GM21390 (cell line): ENCODE results near the gene LCP1.

Experiments
- ATAC-seq: cut with Tn5 transposase; IDR thresholded peaks from one replicate; pipeline ENCODE4 v1.9.1; 2021; ENCODE audit not compliant: unreplicated experiment

LCP1 gene

DNA sequence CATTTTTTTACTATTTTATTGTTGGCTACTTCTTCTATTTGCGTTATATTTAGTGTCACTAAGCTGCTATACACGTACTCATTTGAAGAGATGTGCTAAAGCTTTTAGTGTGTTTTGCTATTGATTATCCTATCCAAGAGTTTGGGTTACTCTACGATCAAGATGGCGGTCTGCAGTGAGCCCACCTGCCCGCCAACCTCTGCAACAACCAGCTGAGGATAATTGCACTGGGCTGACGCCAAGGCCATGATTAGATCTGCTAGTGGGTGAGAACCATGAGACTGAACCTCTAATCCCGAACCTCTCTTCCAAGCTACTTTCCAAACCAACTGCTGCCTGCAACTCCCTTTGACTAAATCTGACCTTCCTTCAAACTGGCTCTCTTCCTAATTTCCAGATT, 78.9 kb downstream of the LCP1 start:
- no peak for ATAC-seq

DNA sequence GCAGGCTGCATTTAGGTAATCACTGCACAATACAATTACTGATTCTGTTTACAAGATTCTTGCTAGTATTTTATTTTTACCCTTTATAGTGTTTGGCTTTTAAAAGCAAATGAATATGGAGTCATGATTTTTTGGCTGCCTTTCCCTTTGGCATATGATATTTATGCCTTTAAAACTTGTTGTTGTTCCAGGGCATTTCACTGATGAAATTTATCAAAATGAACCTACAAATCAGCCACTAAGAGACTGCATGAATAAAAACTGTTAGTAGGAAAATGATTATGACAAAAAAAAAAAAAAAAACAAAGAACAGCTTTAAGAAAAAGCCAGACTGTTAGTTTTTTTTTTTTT, 79.7 kb downstream of the LCP1 start:
- no peak for ATAC-seq

DNA sequence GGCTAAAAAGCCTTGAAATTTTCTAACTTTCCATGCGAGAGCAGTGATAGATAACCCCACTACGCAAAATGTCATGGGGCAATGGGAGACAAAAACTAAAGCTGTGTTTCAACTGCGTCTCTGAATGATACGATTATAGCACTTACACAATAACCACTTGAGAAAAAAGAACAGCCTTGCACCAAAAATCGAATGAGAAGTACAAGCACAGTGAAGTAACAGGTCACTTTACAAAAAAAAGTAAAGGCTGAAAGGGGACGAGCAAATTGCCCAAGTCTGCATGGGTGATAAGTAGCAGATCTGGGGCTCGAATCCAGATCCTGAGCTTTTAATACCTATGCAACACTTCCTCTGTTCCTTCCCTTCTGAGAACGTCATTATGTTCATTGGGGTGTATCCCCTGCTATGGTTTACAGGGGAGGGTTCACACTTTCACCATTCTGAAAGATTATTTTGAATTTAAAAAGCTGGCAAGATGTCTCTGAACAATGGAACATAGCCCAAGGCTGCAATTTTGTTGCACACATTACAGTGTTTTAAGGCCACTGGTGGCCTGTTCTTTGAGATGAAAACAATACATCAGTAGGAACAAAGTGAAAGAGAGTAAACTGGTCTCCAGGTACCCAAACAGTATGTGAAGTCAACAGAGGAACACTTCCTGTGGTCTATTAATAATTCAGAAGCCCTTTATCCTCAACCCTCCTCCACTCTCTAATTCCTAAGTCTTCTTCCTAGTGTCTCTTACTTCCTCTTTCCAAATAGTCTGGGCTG, 80.3 kb downstream of the LCP1 start:
- no peak for ATAC-seq

DNA sequence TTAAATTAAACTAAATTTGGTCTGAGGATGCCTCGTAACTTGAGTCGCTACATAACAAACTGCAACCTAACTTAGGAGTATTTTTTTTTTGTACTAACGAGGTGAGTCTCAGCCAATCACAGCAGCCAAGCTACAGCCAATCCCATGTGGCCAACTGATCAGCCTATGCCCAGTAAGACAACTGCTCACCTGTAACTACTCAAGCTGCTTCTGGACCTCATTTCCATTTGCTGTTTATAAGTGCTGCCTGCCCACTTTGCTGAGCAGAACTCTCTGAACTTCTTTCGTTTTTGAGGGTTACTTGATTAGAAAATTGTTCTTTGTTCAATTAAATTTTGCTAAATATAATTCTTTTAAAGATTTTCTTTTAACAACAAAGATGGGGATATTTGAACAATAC, 81.0 kb downstream of the LCP1 start:
- no peak for ATAC-seq

DNA sequence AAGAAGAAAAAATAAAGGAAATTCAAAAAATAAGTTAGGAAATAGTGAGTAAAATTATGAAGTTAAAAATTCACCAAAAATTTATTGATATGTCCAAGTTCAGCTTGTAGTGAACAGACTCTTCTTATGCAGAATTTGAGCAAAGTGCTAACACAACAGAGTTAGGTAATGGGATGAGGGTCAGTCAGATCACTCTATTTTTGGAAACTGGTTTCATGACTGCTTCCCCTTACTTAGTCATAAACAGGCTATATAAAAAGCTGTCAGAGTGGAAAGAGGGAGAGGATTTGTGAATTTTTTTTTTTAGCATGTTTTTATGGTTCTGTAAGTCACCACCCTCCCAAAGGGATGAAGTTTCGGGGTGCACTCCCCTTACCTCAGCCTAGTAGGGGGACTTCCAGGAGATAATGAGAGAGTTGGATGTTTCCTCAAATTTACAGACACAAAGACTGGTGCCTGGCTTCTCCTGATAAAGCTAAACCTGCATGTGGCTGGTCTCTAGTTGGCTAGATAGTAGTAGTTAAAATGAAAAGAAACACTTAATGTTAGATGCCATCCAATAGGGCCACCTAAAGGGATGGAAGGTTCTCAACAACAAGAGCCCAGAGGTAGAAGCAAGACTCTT, 81.7 kb downstream of the LCP1 start:
- ATAC-seq, result no peak

DNA sequence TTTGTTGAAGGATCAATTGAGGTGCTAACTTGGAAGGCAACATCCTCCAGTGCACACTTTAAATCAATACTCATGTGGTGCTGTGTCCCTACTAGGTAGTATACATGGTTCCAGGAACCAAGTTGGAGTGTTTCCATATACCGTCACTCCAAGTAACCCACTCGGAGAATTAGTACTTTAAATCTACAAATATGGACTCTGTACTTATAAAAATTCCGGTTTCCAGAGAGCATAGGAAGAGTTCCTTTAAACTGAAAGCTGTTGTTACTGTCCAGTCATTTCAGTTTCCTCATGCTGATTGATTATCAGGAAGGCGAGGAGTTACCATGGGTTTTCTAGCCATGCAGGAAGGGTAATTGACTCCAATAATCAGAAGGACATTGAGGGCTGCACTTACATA, 84.3 kb downstream of the LCP1 start:
- ATAC-seq, result no peak

DNA sequence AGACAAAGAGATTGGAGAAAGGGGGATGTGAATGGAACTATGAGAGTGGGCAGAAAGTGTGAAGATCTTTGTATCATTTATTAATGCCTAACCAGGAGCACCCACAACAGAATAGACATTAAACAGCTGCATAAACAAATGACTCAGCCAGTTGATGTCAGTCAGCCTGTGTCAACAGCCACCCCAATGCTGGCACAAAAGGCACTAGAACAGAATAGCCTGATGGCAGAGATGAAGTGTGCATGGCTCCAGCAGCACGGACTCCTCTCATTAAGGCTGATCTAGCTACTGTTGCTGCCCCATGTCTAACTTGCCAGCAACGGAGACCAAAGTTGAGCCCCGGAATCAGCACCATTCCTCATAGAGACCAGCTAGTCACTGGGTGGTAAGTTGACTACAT, 85.0 kb downstream of the LCP1 start:
- ATAC-seq, result no peak

DNA sequence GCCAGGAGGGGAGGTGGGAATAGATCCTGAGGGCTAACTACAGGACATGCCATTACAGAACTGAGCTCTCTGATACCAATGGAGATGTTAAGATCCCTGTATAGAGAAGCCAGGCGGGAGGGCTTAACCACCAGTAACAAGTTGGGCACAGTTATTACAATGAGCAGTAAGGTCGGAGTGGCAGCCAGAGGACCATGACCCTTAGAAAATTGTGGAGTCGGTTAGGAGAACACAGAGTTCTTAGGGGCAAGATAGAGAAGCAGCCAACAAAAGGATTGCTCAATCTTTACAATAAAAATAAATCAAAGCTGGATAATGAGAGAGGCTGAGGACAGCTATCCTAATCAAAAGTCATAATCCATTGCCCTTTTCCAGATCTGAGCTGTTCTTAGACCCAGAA, 87.5 kb downstream of the LCP1 start:
- ATAC-seq, result no peak

DNA sequence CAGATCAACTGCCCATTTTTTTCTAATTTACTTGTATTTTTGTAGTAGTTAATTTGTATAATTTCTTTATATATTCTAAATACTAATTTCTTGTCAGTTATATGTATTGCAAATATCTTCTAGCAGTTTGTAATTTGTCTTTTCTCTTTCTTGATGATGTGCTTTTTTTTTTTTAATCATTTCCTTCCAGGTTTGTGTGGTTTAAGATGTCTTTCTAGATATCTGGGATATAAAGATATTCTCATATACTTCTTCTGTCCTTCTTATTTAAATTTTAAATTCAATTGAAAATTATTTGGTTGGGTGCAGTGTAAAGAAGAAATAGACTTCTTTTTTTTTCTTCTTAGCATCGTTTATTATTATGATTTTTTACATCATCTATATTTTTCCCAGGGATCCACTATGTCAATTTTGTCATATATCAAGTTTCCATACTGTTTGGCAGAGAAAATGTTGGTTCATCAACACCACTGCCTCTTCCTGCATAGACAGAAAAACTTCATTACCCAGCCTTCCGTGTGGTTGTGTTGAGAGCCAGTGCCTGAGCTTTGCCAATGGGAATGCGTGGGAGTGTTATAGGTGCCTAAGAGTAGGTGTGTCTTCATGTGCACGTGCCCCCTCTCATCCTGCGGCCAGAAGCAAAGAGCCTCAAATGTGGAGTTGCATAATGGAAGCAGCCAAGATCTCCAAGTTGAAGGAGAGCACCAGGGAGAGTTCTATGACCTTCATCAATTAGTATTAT, 93.0 kb downstream of the LCP1 start:
- no peak for ATAC-seq

DNA sequence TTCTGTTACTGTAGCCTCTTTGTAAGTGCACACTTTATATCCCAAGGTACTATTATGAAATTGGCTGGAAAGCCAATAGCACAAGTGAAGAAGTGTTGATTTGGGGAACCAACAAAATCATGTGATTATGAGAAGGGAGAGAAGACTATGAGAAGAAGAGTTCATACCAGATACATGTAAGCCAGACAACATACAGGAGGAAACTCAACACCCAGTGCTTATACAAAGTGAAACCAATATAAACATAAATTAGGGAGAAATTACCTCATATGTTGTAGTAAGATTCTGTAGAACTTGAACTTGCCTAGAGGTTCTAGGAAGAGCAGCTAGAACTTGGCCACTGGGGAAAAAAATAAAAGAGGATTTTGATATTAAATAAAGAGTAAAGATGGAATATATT, 94.5 kb downstream of the LCP1 start:
- no peak for ATAC-seq

DNA sequence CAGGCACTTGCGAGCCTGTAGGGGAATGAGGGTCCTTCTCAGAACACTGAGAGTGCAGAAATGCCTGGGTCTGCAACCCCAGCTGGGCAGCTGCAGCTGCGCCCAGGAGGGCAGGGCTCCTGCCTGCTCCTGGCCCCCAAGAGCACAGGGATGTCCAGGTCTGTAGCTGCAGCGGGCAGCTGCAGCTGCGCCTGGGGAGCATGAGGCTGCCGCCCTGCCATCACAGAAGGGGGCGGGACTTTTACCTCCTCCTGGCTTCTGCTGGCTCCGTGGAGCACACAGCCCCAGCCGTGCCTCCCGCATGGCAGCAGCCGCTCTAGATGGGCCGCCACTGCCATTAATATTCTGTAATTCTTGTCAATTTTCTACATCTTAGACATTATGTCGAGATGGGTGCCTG, 95.0 kb downstream of the LCP1 start:
- ATAC-seq, result no peak

DNA sequence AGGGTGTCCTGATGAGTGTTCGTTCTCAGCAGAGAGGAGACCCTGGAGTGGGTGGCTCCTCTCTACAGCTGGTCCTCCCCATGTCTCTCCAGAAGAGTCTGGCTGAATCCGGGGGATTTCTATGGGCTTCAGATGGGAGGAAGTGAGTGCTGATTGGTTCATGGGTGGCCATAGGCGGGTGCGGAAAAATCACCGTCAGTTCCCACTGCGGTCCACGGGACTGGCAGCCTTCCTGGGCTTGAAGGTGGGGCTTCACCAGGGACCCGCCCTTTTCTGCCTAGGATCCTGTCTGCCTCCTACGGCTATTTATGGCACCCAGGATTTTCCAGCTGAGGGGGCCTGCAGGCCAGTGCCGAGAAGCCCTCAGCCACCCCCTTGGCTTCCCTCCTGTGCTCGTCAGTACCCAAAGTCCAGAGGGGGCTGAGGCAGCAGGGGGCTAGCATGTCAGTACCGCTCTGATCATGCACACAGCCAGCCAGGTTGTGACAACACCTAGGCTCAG, 95.5 kb downstream of the LCP1 start:
- no peak for ATAC-seq

DNA sequence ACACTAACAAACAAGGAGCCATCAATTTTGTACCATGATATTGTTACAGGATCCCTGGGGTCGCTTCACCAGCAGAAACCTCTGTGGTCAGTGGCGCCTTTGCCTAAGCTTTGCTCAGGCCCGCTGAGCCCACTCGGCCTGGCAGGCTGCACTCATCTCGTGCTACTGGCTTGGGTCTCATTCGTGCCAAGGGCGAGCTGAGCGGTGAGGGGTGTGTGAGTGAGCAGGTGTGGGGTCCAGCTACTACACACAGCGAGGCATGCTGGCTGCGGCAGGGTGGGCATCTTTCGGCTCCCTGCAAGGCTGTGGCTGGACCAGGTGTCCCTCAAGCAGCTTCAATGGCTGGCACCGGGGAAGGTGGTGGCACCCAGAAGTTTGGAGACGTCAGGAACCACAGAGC, 96.2 kb downstream of the LCP1 start:
- ATAC-seq, result no peak

DNA sequence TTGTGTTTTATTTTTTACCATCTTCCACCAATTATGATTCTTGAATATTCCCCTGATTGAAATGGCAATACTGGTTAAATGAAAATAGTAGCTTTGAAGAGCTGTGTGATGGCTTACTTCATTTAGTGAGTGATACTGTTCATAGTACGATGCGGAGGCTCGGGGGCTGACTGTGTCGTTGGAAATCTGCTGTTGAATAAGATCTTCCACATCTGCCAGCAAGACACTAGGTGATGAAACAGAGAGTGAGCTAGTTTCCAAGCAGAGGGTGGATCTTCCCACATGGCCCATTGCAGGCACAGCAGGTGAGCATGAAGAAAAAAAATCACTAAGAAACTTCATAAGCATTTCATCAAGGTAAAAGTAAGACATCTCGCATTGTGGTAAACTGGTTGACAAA, 99.7 kb downstream of the LCP1 start:
- ATAC-seq, result no peak

DNA sequence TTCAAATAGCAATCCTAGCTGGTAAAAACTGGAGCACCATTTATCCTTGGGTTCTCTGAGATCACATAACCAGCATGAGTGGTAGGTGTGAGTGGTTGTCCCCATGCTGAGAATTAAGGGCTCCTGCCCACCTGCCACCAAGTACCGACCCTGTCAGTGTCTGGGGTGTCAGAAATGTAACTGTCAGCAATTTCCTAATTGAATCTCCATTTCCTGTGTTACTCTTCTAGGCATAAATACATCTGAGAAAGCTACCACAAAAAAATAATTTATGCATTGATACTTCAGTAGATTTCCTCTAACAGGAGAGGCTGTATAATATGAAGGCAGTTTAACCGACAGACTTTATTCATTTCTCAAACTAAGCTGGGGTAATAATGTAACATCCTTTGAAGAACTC, 102.2 kb downstream of the LCP1 start:
- ATAC-seq, result no peak

DNA sequence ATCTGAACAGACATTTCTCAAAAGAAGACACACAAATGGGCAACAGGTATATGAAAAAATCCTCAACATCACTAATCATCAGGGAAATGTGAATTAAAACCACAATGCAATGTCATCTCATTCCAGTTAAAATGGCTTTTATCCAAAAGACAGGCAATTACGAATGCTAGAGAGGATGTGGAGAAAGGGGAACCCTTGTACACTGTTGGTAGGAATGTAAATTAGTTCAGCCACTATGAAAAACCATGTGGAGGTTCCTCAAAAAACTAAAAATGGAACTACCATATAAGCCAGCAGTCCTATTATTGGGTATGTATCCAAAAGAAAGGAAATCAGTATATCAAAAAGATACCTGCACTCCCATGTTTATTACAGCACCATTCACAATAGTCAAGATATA, 104.7 kb downstream of the LCP1 start:
- no peak for ATAC-seq

DNA sequence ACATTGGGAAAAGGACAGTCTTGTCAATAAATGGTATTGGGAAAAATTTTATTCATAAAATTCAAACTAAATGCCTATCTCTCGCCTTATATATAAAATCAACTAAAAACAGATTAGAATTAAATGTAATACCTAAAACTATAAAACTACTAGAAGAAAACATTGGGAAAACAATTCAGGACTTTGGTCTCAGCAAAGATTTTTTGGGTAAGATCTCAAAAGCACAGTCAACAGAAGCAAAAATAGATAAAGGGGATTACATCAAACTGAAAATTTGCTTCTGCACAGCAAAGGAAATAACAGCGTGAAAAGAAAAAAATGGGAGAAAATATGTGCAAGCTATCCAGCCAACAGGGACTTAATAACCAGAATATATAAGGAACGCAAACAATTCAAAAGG, 105.2 kb downstream of the LCP1 start:
- ATAC-seq, result no peak
